ENCODE results near the gene IGFL1. TPM values are rescaled to one million over a fixed set of nuclear protein-coding genes. Genes with fewer than 3 reads are reported as not detected.
"Not testable (repeated sequence)": the region's sequence is repeated elsewhere in the genome, so short reads cannot be mapped to it uniquely, and the experiment has no call there.

Gene IGFL1
- total and polyA plus RNA-seq, 2 donors = 0.99 to 26.9 TPM

DNA sequence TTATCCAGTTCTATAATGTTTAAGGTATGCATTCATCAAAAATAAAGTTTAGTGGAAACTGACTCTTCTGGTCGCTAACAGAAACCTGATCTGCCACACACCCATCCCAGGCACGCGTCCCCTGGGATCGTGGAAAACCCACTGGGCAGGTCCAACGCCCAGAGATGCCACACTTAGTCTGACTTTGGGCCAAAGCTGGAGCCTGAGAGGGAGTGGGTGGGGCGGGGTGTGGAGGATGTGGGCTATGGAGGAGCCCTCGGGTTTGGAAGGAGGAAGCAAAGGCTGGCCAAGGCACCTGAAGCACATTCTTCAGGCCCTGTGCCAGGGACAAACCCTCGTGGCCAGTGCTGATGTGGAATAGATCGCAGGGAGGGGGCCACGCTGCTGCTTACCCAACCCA lies 2.5 kb downstream of the IGFL1 start:
- Histone ChIP-seq H3K9me3 (ENCODE audit: control insufficient read depth in 2 of 2, insufficient read depth in 1 of 2, low read length in 1 of 2) (no peaks in the 10 kb centered on the region), H3K4me3 (ENCODE audit: low read length in 2 of 2) (no peak overlapping the region), H3K27ac (ENCODE audit: low read depth in 1 of 2, low read length in 1 of 2) (no peak overlapping the region), H3K4me1 (ENCODE audit: control insufficient read depth in 2 of 2, insufficient read depth in 2 of 2, low read length in 2 of 2) (no peaks in the 10 kb centered on the region), H3K27me3 (ENCODE audit: control insufficient read depth in 2 of 2, insufficient read depth in 1 of 2, low read length in 1 of 2) (no peaks in the 10 kb centered on the region), H3K36me3 (ENCODE audit: control insufficient read depth in 2 of 2, insufficient read depth in 2 of 2, low read length in 1 of 2) (no peaks in the 10 kb centered on the region)
- DNase-seq (ENCODE audit: low read depth in 6 of 9, low spot score in 9 of 9) = no peak
- WGBS = 74% methylated on average over 10 of the region's 10 CpGs

DNA sequence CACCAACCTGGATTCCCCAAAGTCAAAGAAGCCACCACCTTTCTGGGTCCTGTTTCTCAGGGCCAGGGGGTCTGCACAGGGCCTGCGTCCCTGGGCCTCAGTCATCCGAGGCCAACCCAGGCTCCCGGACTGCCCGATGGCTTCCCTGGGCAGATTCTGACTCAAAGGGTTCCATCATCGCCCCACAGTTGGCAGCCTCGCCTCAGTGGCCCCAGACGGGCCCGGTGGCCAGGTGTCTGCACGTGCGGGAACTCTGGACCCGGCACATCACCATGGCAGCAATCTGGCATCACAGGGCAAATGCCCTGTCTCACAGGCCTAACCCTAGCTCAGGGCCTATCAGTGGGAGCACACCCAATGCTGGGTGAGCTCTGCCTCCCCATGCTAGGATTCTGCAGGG lies 2.9 kb downstream of the IGFL1 start:
- 95% methylated on average over 11 of the region's 11 CpGs for WGBS
- H3K4me1 ChIP-seq (ENCODE audit: control insufficient read depth in 2 of 2, insufficient read depth in 2 of 2, low read length in 2 of 2) = no peaks in the 10 kb centered on the region
- H3K27ac ChIP-seq (ENCODE audit: low read depth in 1 of 2, low read length in 1 of 2) = no peak overlapping the region
- DNase-seq (ENCODE audit: low read depth in 6 of 9, low spot score in 9 of 9) = no peak
- H3K9me3 ChIP-seq (ENCODE audit: control insufficient read depth in 2 of 2, insufficient read depth in 1 of 2, low read length in 1 of 2) = no peaks in the 10 kb centered on the region
- H3K4me3 ChIP-seq (ENCODE audit: low read length in 2 of 2) = no peak overlapping the region
- no peaks in the 10 kb centered on the region for H3K27me3 ChIP-seq (ENCODE audit: control insufficient read depth in 2 of 2, insufficient read depth in 1 of 2, low read length in 1 of 2)
- H3K36me3 ChIP-seq (ENCODE audit: control insufficient read depth in 2 of 2, insufficient read depth in 2 of 2, low read length in 1 of 2) = no peaks in the 10 kb centered on the region

DNA sequence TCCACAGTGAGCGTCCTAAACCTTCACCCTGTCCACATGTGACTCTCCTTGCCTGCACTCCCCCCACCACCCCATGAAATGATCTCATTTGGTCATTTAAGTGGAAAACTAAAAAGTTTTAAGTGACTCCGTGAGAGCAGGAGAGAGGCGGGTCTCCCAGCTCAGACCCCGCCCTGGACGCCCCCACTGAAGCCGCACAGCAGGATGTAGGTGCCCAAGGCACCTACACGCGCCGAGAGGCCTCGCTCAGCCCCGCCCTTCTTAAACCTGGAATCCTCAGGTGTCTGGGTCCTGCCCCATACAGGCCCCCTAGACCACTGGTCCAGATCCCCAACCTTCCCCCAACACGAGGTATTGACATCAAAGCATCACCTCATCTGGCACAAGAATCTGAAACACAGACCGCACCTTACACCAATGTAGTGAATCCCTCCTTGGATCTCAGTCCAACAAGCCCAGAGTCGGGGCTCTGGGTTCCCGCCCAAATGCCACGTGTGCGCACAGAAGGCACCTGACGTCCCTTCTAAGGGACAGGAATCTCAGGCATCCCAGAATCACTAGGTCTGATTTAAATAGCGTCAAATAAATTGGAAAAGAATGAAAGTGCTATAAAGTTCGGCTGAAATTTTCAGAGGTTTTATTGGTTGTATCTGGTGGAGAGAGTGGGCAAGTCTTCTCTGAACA lies 3.5 kb downstream of the IGFL1 start:
- H3K4me3 ChIP-seq (ENCODE audit: low read length in 2 of 2) = no peak overlapping the region
- no peak overlapping the region for H3K27ac ChIP-seq (ENCODE audit: low read depth in 1 of 2, low read length in 1 of 2)
- no peaks in the 10 kb centered on the region for H3K36me3 ChIP-seq (ENCODE audit: control insufficient read depth in 2 of 2, insufficient read depth in 2 of 2, low read length in 1 of 2)
- no peaks in the 10 kb centered on the region for H3K27me3 ChIP-seq (ENCODE audit: control insufficient read depth in 2 of 2, insufficient read depth in 1 of 2, low read length in 1 of 2)
- DNase-seq (ENCODE audit: low read depth in 6 of 9, low spot score in 9 of 9) = no peak
- 93% methylated on average over 20 of the region's 20 CpGs for WGBS
- no peaks in the 10 kb centered on the region for H3K9me3 ChIP-seq (ENCODE audit: control insufficient read depth in 2 of 2, insufficient read depth in 1 of 2, low read length in 1 of 2)
- H3K4me1 ChIP-seq (ENCODE audit: control insufficient read depth in 2 of 2, insufficient read depth in 2 of 2, low read length in 2 of 2) = no peaks in the 10 kb centered on the region

DNA sequence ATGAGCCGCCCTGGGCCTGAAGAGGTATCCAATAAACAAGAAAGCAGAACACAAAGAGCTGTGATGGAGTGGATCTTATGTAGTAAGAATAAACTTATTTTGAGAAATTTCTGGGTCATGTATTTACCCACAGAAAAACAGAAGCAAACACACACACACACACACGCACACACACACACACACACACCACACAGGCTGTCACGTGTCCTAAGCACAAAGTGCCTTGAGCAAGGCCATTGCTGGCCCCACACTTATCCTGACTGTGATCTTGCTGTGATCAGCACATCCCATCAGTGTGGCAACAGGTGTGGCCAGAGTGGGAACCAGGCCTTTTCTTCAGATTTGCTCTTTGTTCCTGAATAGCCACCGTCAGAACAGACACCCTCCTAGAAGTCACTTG lies 4.3 kb downstream of the IGFL1 start:
- not testable (repeated sequence) for H3K4me3 ChIP-seq (ENCODE audit: low read length in 2 of 2); H3K36me3 ChIP-seq (ENCODE audit: control insufficient read depth in 2 of 2, insufficient read depth in 2 of 2, low read length in 1 of 2); H3K9me3 ChIP-seq (ENCODE audit: control insufficient read depth in 2 of 2, insufficient read depth in 1 of 2, low read length in 1 of 2); H3K27me3 ChIP-seq (ENCODE audit: control insufficient read depth in 2 of 2, insufficient read depth in 1 of 2, low read length in 1 of 2); H3K27ac ChIP-seq (ENCODE audit: low read depth in 1 of 2, low read length in 1 of 2); DNase-seq (ENCODE audit: low read depth in 6 of 9, low spot score in 9 of 9); H3K4me1 ChIP-seq (ENCODE audit: control insufficient read depth in 2 of 2, insufficient read depth in 2 of 2, low read length in 2 of 2)
- WGBS = 53% methylated on average over 4 of the region's 4 CpGs

DNA sequence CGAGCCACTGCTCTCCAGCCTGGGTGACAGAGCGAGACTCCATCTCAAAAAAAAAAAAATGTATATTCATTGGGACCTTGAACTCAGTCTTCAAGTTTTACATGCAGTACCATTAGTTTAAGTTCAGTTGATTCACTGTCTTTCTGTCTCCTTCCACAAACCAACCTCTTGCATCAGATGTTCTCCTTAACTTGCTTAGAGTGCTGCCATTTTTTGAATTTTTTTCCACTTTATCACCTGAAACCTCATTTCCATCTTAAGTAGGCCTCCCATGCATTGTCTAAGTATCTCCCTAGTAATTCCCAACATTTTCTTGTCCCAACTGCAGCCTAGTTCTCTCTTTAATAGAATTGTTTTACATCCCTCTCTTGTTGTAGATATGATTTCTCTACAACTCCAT lies 8.6 kb downstream of the IGFL1 start:
- H3K4me3 ChIP-seq (ENCODE audit: low read length in 2 of 2); H3K4me1 ChIP-seq (ENCODE audit: control insufficient read depth in 2 of 2, insufficient read depth in 2 of 2, low read length in 2 of 2); H3K27me3 ChIP-seq (ENCODE audit: control insufficient read depth in 2 of 2, insufficient read depth in 1 of 2, low read length in 1 of 2); H3K27ac ChIP-seq (ENCODE audit: low read depth in 1 of 2, low read length in 1 of 2); DNase-seq (ENCODE audit: low read depth in 6 of 9, low spot score in 9 of 9); H3K36me3 ChIP-seq (ENCODE audit: control insufficient read depth in 2 of 2, insufficient read depth in 2 of 2, low read length in 1 of 2); H3K9me3 ChIP-seq (ENCODE audit: control insufficient read depth in 2 of 2, insufficient read depth in 1 of 2, low read length in 1 of 2): not testable (repeated sequence)
- 91% methylated on average over 2 of the region's 2 CpGs for WGBS

DNA sequence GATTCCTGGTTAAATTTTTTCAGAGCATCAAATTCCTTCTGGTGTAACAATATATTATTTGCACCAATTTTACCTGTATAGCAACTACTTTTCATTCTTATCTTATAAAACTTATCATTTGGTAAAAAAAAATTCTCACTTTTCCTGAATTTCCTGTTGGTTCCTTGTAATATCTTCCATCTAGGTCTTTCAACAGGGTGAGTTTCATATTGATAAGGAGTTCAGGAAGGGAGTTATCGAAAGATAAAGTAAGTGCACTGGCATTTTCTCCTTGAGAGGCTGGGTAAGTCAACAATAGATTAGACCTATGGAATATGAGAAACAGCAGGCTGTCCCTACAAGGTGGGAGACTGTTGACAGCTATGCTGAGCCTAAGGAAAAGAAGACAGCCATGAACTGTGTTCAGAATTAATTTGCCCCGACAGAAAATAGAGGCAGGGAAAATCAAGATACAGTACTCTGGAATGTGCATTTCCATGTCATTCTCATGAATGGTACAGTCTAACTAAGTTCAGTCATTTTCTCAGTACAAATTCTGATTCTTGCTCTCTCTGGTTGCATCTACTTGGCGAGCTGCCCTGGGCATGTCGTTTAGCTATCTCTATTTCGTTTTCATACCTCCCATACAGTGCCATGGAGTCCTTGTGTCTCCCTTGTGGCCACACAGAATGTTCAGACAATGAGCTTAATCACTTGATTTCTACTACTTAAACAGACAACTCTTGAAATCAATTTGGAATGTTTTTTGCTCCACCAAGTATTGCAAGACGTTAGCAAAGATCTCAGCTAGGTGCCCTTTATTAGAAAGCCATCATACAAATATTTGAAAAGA lies 9.9 kb downstream of the IGFL1 start:
- no peaks in the 10 kb centered on the region for H3K27me3 ChIP-seq (ENCODE audit: control insufficient read depth in 2 of 2, insufficient read depth in 1 of 2, low read length in 1 of 2)
- no peaks in the 10 kb centered on the region for H3K9me3 ChIP-seq (ENCODE audit: control insufficient read depth in 2 of 2, insufficient read depth in 1 of 2, low read length in 1 of 2)
- no peak for DNase-seq (ENCODE audit: low read depth in 6 of 9, low spot score in 9 of 9)
- no peaks in the 10 kb centered on the region for H3K36me3 ChIP-seq (ENCODE audit: control insufficient read depth in 2 of 2, insufficient read depth in 2 of 2, low read length in 1 of 2)
- no peaks in the 10 kb centered on the region for H3K4me1 ChIP-seq (ENCODE audit: control insufficient read depth in 2 of 2, insufficient read depth in 2 of 2, low read length in 2 of 2)
- H3K4me3 ChIP-seq (ENCODE audit: low read length in 2 of 2) = no peak overlapping the region
- 76% methylated on average over 6 of the region's 6 CpGs for WGBS
- H3K27ac ChIP-seq (ENCODE audit: low read depth in 1 of 2, low read length in 1 of 2) = no peak overlapping the region

DNA sequence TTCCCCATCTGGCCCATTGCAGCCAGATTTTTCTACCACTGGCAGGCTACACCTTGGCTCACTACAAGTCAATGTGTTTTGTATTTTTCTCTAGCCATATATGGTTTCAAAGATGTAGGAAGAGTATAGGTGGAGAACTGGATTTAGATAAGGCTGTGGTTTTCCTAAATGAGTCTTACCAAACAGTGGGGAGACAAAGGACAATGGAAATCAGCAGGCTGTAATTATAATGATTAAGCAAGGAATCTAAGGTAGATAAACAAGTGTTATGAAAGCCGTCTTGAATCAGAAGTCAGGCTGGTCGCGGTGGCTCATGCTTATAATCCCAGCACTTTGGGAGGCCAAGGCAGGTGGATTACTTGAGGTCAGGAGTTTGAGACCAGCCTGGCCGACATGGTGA lies 11.2 kb downstream of the IGFL1 start:
- Histone ChIP-seq H3K4me3 (ENCODE audit: low read length in 2 of 2) (no peak overlapping the region), H3K27ac (ENCODE audit: low read depth in 1 of 2, low read length in 1 of 2) (no peak overlapping the region), H3K9me3 (ENCODE audit: control insufficient read depth in 2 of 2, insufficient read depth in 1 of 2, low read length in 1 of 2) (no peaks in the 10 kb centered on the region), H3K27me3 (ENCODE audit: control insufficient read depth in 2 of 2, insufficient read depth in 1 of 2, low read length in 1 of 2) (peaks cover 0 to 2% of the 10 kb centered on the region in 2 donors), H3K36me3 (ENCODE audit: control insufficient read depth in 2 of 2, insufficient read depth in 2 of 2, low read length in 1 of 2) (no peaks in the 10 kb centered on the region), H3K4me1 (ENCODE audit: control insufficient read depth in 2 of 2, insufficient read depth in 2 of 2, low read length in 2 of 2) (no peaks in the 10 kb centered on the region)
- DNase-seq (ENCODE audit: low read depth in 6 of 9, low spot score in 9 of 9) = no peak
- 64% methylated on average over 4 of the region's 4 CpGs for WGBS

DNA sequence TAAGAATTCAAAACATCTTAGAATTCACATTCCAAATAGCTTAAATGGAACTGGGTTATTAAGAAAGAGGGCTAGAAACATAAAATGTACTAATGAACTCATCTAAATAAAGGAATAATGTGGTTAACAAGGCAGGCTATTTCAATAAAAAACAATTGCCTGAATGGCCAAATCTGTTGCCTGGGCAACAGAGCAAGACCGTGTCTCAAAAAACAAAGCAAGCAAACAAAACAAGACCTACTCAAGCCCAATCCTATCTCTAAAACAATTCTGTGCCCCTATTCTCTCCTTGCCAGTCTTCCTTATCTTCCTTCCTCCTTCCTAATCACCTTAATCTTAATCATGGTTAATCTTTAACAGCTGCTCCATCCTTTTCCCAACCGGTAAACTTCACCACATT lies 12.1 kb downstream of the IGFL1 start:
- Histone ChIP-seq H3K4me1 (ENCODE audit: control insufficient read depth in 2 of 2, insufficient read depth in 2 of 2, low read length in 2 of 2) (no peaks in the 10 kb centered on the region), H3K36me3 (ENCODE audit: control insufficient read depth in 2 of 2, insufficient read depth in 2 of 2, low read length in 1 of 2) (no peaks in the 10 kb centered on the region), H3K4me3 (ENCODE audit: low read length in 2 of 2) (no peak overlapping the region), H3K9me3 (ENCODE audit: control insufficient read depth in 2 of 2, insufficient read depth in 1 of 2, low read length in 1 of 2) (no peaks in the 10 kb centered on the region), H3K27ac (ENCODE audit: low read depth in 1 of 2, low read length in 1 of 2) (no peak overlapping the region), H3K27me3 (ENCODE audit: control insufficient read depth in 2 of 2, insufficient read depth in 1 of 2, low read length in 1 of 2) (peaks cover 0 to 2% of the 10 kb centered on the region in 2 donors)
- 19% methylated on average over 2 of the region's 2 CpGs for WGBS
- DNase-seq (ENCODE audit: low read depth in 6 of 9, low spot score in 9 of 9) = no peak

DNA sequence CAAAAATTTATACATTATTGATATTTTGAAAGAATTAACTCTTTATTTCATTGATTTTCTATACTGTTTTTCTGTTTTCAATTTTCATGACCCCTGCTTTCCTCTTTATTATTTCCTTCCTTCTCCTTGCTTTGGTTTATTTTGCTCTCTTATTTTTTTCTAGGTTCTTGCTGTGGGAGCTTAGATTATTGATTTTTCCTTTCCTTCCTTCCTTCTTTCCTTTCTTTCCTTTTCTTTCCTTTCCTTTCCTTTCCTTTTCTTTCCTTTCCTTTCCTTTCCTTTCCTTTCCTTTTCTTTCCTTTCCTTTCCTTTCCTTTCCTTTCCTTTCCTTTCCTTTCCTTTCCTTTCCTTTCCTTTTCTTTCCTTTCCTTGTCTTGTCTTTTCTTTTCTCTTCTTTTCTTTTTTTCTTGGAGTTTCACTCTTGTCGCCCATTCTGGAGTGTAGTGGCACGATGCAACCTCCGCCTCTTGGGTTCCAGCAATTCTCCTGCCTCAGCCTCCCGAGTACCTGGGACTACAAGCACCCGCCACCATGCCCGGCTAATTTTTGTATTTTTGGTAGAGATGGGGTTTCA lies 13.6 kb downstream of the IGFL1 start:
- not testable (repeated sequence) for H3K36me3 ChIP-seq (ENCODE audit: control insufficient read depth in 2 of 2, insufficient read depth in 2 of 2, low read length in 1 of 2); DNase-seq (ENCODE audit: low read depth in 6 of 9, low spot score in 9 of 9); H3K9me3 ChIP-seq (ENCODE audit: control insufficient read depth in 2 of 2, insufficient read depth in 1 of 2, low read length in 1 of 2); H3K27ac ChIP-seq (ENCODE audit: low read depth in 1 of 2, low read length in 1 of 2); H3K27me3 ChIP-seq (ENCODE audit: control insufficient read depth in 2 of 2, insufficient read depth in 1 of 2, low read length in 1 of 2); H3K4me1 ChIP-seq (ENCODE audit: control insufficient read depth in 2 of 2, insufficient read depth in 2 of 2, low read length in 2 of 2); H3K4me3 ChIP-seq (ENCODE audit: low read length in 2 of 2)
- 95% methylated on average over 6 of the region's 6 CpGs for WGBS

Data from thymus (tissue), 11 donors.